ENCODE measurements around the gene COL17A1. TPM values are rescaled to one million over a fixed set of nuclear protein-coding genes. Genes with fewer than 3 reads are reported as not detected.

Gene COL17A1
- polyA plus RNA-seq, 2 donors = 80.9 to 87.2 TPM

DNA sequence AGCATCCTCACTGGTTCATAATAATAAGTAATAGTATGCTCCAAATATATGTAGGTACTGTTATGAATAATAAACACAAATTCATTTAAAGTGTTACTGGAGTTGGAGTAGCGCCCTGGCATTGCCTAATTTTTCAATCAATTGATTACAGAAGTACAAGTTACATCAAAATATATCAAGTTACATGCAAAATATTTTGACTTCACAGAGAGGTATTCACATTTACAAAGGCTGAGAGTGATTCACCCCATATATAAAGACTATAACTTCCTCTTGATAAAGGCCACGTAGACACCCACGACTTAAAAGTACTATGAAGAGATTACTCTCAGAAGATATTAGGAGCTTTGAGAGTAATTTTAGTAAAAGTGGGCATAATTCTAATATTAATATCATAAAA is 13.6 kb upstream of the COL17A1 start:
- Histone ChIP-seq H3K9me3 (ENCODE audit: control insufficient read depth in 2 of 2, insufficient read depth in 1 of 2, low read depth in 1 of 2, low read length in 1 of 2) (no peaks in the 10 kb centered on the region), H3K27ac (ENCODE audit: low read depth in 2 of 2, low read length in 1 of 2) (no peak overlapping the region), H3K36me3 (ENCODE audit: control insufficient read depth in 2 of 2, insufficient read depth in 2 of 2, low read length in 1 of 2) (no peaks in the 10 kb centered on the region), H3K27me3 (ENCODE audit: control insufficient read depth in 1 of 2, insufficient read depth in 2 of 2, low read length in 2 of 2) (no peaks in the 10 kb centered on the region), H3K4me3 (ENCODE audit: low read depth in 1 of 2, low read length in 2 of 2) (no peak overlapping the region), H3K4me1 (ENCODE audit: control insufficient read depth in 2 of 2, insufficient read depth in 2 of 2, low read length in 1 of 2) (no peaks in the 10 kb centered on the region)
- 65 to 68% methylated on average over 3 of the region's 3 CpGs for WGBS, 2 donors

DNA sequence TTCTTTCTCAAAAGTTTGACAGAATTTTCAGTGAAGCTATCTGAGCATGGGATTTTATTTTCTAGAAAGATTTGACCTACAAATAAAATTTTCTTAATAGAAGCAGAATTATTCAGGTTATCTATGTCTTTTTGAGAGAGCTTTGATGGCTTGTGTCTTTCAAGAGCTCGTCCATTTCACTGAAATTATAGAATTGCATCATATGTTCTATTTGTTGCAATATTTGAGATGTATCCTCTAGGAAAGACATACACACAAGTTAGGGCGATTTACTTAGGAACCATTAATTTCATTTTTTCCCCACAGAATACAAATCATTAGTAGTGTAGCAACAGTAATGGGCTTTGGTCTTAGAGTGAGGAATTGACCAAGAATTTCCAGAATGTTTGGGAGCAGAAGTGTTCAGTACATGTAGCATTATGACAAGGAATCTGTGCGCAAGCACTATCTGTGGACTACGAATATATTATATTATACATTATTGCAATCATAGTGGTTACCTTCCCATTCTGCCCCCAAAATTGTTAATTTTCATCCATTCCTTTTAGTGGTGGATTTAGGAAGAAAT is 12.8 kb upstream of the COL17A1 start:
- Histone ChIP-seq H3K27me3 (ENCODE audit: control insufficient read depth in 1 of 2, insufficient read depth in 2 of 2, low read length in 2 of 2) (no peaks in the 10 kb centered on the region), H3K4me1 (ENCODE audit: control insufficient read depth in 2 of 2, insufficient read depth in 2 of 2, low read length in 1 of 2) (no peaks in the 10 kb centered on the region), H3K4me3 (ENCODE audit: low read depth in 1 of 2, low read length in 2 of 2) (no peak overlapping the region), H3K36me3 (ENCODE audit: control insufficient read depth in 2 of 2, insufficient read depth in 2 of 2, low read length in 1 of 2) (no peaks in the 10 kb centered on the region), H3K9me3 (ENCODE audit: control insufficient read depth in 2 of 2, insufficient read depth in 1 of 2, low read depth in 1 of 2, low read length in 1 of 2) (no peaks in the 10 kb centered on the region), H3K27ac (ENCODE audit: low read depth in 2 of 2, low read length in 1 of 2) (no peak overlapping the region)
- 94% methylated on average over 4 of the region's 4 CpGs for WGBS, 2 donors

DNA sequence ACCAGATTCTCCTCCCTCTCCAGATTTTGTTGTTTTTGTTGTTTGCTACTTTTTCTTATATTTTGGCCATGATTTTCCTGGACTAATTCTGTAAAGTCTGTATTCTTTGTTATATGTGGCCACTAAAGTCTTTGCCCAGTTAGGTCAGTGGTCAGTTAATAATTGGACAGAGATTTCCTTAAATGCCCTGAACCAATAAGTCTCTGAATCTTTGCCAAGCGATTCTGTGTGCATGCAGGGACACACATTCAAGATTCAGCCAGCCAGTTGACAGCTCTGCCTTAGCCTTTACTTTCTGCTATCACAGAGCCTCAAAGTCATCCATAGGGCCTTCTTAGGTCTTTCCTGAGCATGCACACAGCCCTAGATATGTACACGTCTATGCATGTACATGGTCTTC is 11.0 kb upstream of the COL17A1 start:
- 94% methylated on average over 2 of the region's 2 CpGs for WGBS, 2 donors
- Histone ChIP-seq H3K27ac (ENCODE audit: low read depth in 2 of 2, low read length in 1 of 2) (no peak overlapping the region), H3K36me3 (ENCODE audit: control insufficient read depth in 2 of 2, insufficient read depth in 2 of 2, low read length in 1 of 2) (no peaks in the 10 kb centered on the region), H3K27me3 (ENCODE audit: control insufficient read depth in 1 of 2, insufficient read depth in 2 of 2, low read length in 2 of 2) (no peaks in the 10 kb centered on the region), H3K4me3 (ENCODE audit: low read depth in 1 of 2, low read length in 2 of 2) (no peak overlapping the region), H3K4me1 (ENCODE audit: control insufficient read depth in 2 of 2, insufficient read depth in 2 of 2, low read length in 1 of 2) (no peaks in the 10 kb centered on the region), H3K9me3 (ENCODE audit: control insufficient read depth in 2 of 2, insufficient read depth in 1 of 2, low read depth in 1 of 2, low read length in 1 of 2) (no peaks in the 10 kb centered on the region)

DNA sequence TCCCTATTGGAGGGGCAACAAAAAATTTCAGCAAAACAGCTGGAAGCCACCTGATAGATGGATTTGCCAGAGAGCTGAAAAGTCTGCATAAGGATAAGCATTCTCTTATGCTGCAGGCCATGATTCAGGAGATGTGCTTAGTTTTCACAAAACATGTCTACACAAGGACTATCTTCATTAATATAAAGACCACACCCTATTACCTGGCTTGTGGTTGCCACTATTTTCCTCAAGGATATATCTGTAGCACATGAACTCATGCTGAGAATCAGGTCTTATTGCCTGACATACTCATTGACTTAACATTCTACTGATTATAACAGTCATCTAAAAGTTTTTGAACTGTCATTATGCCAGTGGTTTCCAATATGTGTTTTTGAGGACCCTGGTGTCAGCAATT is 7.1 kb upstream of the COL17A1 start:
- Histone ChIP-seq H3K9me3 (ENCODE audit: control insufficient read depth in 2 of 2, insufficient read depth in 1 of 2, low read depth in 1 of 2, low read length in 1 of 2) (no peaks in the 10 kb centered on the region), H3K27ac (ENCODE audit: low read depth in 2 of 2, low read length in 1 of 2) (no peak overlapping the region)

DNA sequence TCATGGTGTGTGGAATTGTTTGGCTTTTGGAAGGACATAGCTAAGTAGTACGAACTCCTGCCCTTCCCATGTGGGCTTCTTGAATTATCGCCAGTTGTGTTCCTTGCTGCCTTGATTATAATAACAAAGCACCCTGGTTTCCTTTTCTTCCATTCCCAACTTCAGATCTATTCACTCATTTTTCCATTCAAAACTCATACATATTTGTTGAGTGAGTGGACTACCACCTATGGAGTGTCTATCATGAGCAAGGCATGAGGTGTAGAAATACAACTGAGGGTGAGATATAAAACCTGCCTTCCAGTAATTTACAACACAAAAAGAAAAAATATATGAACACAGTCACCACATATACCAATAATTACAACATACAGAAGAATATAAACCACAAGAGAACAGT is 4.9 kb upstream of the COL17A1 start:
- no peaks in the 10 kb centered on the region for H3K36me3 ChIP-seq (ENCODE audit: control insufficient read depth in 2 of 2, insufficient read depth in 2 of 2, low read length in 1 of 2)
- 52 to 75% methylated on average over 2 of the region's 2 CpGs for WGBS, 2 donors
- no peaks in the 10 kb centered on the region for H3K9me3 ChIP-seq (ENCODE audit: control insufficient read depth in 2 of 2, insufficient read depth in 1 of 2, low read depth in 1 of 2, low read length in 1 of 2)
- no peaks in the 10 kb centered on the region for H3K27me3 ChIP-seq (ENCODE audit: control insufficient read depth in 1 of 2, insufficient read depth in 2 of 2, low read length in 2 of 2)
- no peaks in the 10 kb centered on the region for H3K4me1 ChIP-seq (ENCODE audit: control insufficient read depth in 2 of 2, insufficient read depth in 2 of 2, low read length in 1 of 2)
- H3K27ac ChIP-seq (ENCODE audit: low read depth in 2 of 2, low read length in 1 of 2) = no peak overlapping the region
- no peak overlapping the region for H3K4me3 ChIP-seq (ENCODE audit: low read depth in 1 of 2, low read length in 2 of 2)

More for the DNA sequence above, 7.1 kb upstream of the COL17A1 start:
- Histone ChIP-seq H3K27me3 (ENCODE audit: control insufficient read depth in 1 of 2, insufficient read depth in 2 of 2, low read length in 2 of 2) (no peaks in the 10 kb centered on the region), H3K4me1 (ENCODE audit: control insufficient read depth in 2 of 2, insufficient read depth in 2 of 2, low read length in 1 of 2) (no peaks in the 10 kb centered on the region), H3K4me3 (ENCODE audit: low read depth in 1 of 2, low read length in 2 of 2) (no peak overlapping the region), H3K36me3 (ENCODE audit: control insufficient read depth in 2 of 2, insufficient read depth in 2 of 2, low read length in 1 of 2) (no peaks in the 10 kb centered on the region)

DNA sequence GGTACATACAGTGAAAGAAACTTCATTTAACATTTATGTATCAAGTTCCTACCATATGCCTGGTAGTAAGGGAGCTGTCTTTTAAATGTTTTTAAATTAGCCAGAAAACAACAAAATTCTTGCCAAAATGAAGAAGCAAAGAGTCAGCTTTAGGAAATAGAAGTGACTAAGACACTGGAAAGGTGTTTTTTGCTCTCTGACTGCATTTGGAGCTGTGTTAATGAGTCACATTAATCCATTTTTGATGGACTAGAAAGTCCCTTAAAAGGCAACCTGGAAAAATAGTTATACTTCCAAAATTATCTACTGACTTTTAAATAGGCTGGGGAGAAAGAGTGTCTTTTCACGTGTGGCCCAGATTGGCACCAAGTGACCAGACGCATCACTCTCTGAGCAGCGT is 3.9 kb upstream of the COL17A1 start:
- no peaks in the 10 kb centered on the region for H3K9me3 ChIP-seq (ENCODE audit: control insufficient read depth in 2 of 2, insufficient read depth in 1 of 2, low read depth in 1 of 2, low read length in 1 of 2)
- no peaks in the 10 kb centered on the region for H3K36me3 ChIP-seq (ENCODE audit: control insufficient read depth in 2 of 2, insufficient read depth in 2 of 2, low read length in 1 of 2)
- no peak overlapping the region for H3K4me3 ChIP-seq (ENCODE audit: low read depth in 1 of 2, low read length in 2 of 2)
- H3K27ac ChIP-seq (ENCODE audit: low read depth in 2 of 2, low read length in 1 of 2) = no peak overlapping the region
- WGBS, 2 donors = 49 to 71% methylated on average over 3 of the region's 3 CpGs
- H3K27me3 ChIP-seq (ENCODE audit: control insufficient read depth in 1 of 2, insufficient read depth in 2 of 2, low read length in 2 of 2) = no peaks in the 10 kb centered on the region
- H3K4me1 ChIP-seq (ENCODE audit: control insufficient read depth in 2 of 2, insufficient read depth in 2 of 2, low read length in 1 of 2) = no peaks in the 10 kb centered on the region

DNA sequence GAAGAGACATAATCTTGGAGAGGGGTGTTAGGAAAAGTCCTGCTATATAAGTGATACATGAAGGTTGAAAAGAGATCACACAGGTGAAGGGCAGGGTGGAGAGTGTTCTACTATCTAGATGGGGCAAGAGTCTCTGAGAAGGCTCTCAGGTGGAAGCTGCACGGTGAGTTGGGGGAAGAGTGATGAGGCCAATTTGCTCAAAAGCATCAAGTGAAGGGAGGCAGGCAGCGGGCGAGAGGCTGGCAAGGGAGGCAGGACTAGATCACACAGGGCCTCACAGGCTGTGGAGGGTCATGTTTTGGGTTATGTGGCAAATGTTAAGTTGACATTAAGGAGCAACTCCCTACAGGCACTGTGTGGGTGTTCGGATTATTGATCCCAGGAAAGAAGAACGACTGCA is 2.6 kb upstream of the COL17A1 start:
- no peaks in the 10 kb centered on the region for H3K27me3 ChIP-seq (ENCODE audit: control insufficient read depth in 1 of 2, insufficient read depth in 2 of 2, low read length in 2 of 2)
- no peaks in the 10 kb centered on the region for H3K4me1 ChIP-seq (ENCODE audit: control insufficient read depth in 2 of 2, insufficient read depth in 2 of 2, low read length in 1 of 2)
- H3K9me3 ChIP-seq (ENCODE audit: control insufficient read depth in 2 of 2, insufficient read depth in 1 of 2, low read depth in 1 of 2, low read length in 1 of 2) = no peaks in the 10 kb centered on the region
- WGBS, 2 donors = 82 to 83% methylated on average over 5 of the region's 5 CpGs
- no peak overlapping the region for H3K4me3 ChIP-seq (ENCODE audit: low read depth in 1 of 2, low read length in 2 of 2)
- no peaks in the 10 kb centered on the region for H3K36me3 ChIP-seq (ENCODE audit: control insufficient read depth in 2 of 2, insufficient read depth in 2 of 2, low read length in 1 of 2)
- H3K27ac ChIP-seq (ENCODE audit: low read depth in 2 of 2, low read length in 1 of 2) = no peak overlapping the region

DNA sequence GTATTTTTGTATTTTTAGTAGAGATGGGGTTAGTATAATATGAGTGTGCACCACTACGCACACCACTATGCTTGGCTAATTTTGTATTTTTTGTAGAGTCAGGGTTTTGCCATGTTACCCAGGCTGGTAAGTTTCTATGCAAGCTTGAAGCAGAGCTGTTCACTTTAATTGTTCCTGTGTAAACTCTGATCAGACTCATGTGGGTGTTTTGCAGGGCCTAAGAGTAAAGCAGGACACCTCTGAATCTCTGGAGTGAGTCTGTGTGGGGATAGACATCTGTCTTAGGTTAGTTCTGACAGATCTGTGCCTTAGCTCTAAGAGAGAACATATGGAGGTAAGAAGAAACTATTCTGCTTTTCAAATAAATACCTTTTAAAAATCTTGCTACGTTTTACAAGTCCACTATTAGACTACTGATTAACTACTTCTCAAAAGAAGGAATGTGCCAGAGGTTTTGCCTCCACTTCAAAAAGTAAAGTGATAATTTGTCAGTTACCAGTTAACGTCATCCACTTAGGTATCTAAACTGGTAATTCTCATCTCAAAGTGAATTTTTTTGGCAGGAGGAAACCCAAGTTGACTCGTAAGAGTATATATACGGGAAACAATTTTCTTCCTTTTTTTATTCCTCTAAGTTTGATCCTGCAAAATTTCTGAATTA is 1.1 kb downstream of the COL17A1 start:
- no peaks in the 10 kb centered on the region for H3K36me3 ChIP-seq (ENCODE audit: control insufficient read depth in 2 of 2, insufficient read depth in 2 of 2, low read length in 1 of 2)
- no peaks in the 10 kb centered on the region for H3K27me3 ChIP-seq (ENCODE audit: control insufficient read depth in 1 of 2, insufficient read depth in 2 of 2, low read length in 2 of 2)
- H3K9me3 ChIP-seq (ENCODE audit: control insufficient read depth in 2 of 2, insufficient read depth in 1 of 2, low read depth in 1 of 2, low read length in 1 of 2) = no peaks in the 10 kb centered on the region
- peak overlapping the region in 1 of 2 donors; percentile 33 for H3K4me3 ChIP-seq (ENCODE audit: low read depth in 1 of 2, low read length in 2 of 2)
- no peaks in the 10 kb centered on the region for H3K4me1 ChIP-seq (ENCODE audit: control insufficient read depth in 2 of 2, insufficient read depth in 2 of 2, low read length in 1 of 2)
- no peak overlapping the region for H3K27ac ChIP-seq (ENCODE audit: low read depth in 2 of 2, low read length in 1 of 2)
- WGBS, 2 donors = 50 to 60% methylated on average over 5 of the region's 5 CpGs

DNA sequence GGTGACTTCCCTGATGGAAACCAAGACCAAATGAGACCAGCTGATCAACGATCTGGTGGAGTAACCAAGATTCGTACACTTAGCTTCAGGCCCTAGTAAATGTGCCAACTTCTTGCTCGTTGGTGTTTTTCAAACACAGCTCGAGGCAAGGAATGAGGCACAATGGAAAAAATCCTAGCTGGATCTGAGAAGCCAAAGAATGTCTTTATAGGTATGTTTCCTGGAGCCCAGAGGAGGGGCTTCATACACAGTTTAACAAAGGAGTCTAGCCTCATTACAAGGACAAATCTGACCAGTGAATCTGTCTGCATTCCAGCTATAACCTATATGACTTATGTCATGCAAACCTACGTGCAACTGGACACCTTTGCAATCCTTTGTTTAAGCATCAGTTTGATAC is 3.7 kb downstream of the COL17A1 start:
- Histone ChIP-seq H3K4me1 (ENCODE audit: control insufficient read depth in 2 of 2, insufficient read depth in 2 of 2, low read length in 1 of 2) (peaks cover 0 to 2% of the 10 kb centered on the region in 2 donors), H3K36me3 (ENCODE audit: control insufficient read depth in 2 of 2, insufficient read depth in 2 of 2, low read length in 1 of 2) (no peaks in the 10 kb centered on the region), H3K27me3 (ENCODE audit: control insufficient read depth in 1 of 2, insufficient read depth in 2 of 2, low read length in 2 of 2) (no peaks in the 10 kb centered on the region), H3K9me3 (ENCODE audit: control insufficient read depth in 2 of 2, insufficient read depth in 1 of 2, low read depth in 1 of 2, low read length in 1 of 2) (no peaks in the 10 kb centered on the region), H3K27ac (ENCODE audit: low read depth in 2 of 2, low read length in 1 of 2) (no peak overlapping the region), H3K4me3 (ENCODE audit: low read depth in 1 of 2, low read length in 2 of 2) (no peak overlapping the region)
- 43 to 54% methylated on average over 5 of the region's 5 CpGs for WGBS, 2 donors

DNA sequence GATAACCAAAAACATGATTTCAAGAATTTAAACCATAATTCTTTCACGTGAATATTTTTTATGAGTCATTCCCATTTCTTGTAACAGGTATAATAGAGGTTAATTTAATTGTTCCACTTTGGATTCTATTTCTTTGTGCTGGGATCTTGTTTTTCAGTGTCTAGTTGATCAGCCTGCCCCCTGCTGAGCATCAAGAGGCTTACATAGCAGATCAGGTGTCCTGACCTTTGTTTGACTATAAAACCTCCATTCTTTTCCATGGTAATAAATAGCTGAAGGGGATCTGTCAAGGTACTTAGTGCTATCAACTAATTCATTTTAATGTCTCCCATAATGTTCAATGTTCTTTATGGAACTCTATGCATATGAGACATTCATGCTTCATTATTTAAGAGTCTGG is 4.9 kb downstream of the COL17A1 start:
- Histone ChIP-seq H3K9me3 (ENCODE audit: control insufficient read depth in 2 of 2, insufficient read depth in 1 of 2, low read depth in 1 of 2, low read length in 1 of 2) (no peaks in the 10 kb centered on the region), H3K27ac (ENCODE audit: low read depth in 2 of 2, low read length in 1 of 2) (no peak overlapping the region), H3K36me3 (ENCODE audit: control insufficient read depth in 2 of 2, insufficient read depth in 2 of 2, low read length in 1 of 2) (no peaks in the 10 kb centered on the region), H3K4me3 (ENCODE audit: low read depth in 1 of 2, low read length in 2 of 2) (no peak overlapping the region), H3K4me1 (ENCODE audit: control insufficient read depth in 2 of 2, insufficient read depth in 2 of 2, low read length in 1 of 2) (peaks cover 0 to 2% of the 10 kb centered on the region in 2 donors), H3K27me3 (ENCODE audit: control insufficient read depth in 1 of 2, insufficient read depth in 2 of 2, low read length in 2 of 2) (no peaks in the 10 kb centered on the region)
- 27 to 33% methylated on average over 1 of the region's 1 CpG for whole genome bisulfite sequencing, 2 donors

Measured in esophagus (tissue), 2 donors.